GM23338 (cell line): ENCODE measurements around the gene DSCAML1. TPM values are rescaled to one million over a fixed set of nuclear protein-coding genes. Genes with fewer than 3 reads are reported as not detected.

ENCODE experiments used
- ATAC-seq: fragments of 200-7000 bp; cut with Tn5 transposase; 3 replicates; pipeline ENCODE4 v1.9.1; 2020
- DNase-seq: peaks from one replicate; pipeline ENCODE4 v3.0.0-alpha.2; 2015; ENCODE audit warnings: low spot score
- H2AFZ ChIP-seq: fragments of 200-600 bp; sonication (generic); 2 replicates; pipeline ENCODE4 v1.8.0; 2016; ENCODE audit warnings: antibody characterized with exemption, mild to moderate bottlenecking, moderate library complexity
- H3F3A ChIP-seq: fragments of 200-600 bp; sonication (generic); replicated peaks from 2 replicates; pipeline ENCODE4 v1.8.0; 2017; ENCODE audit warnings: antibody characterized with exemption, mixed run types, low read depth
- H3K27ac ChIP-seq: fragments of 200-600 bp; sonication (generic); 2 replicates; pipeline ENCODE4 v1.6.1; 2016; ENCODE audit warnings: low read depth
- H3K27me3 ChIP-seq: fragments of 200-600 bp; sonication (generic); 2 replicates; pipeline ENCODE4 v1.8.0; 2016; ENCODE audit warnings: mild to moderate bottlenecking, mixed run types, moderate library complexity; ENCODE audit not compliant: insufficient read depth
- H3K36me3 ChIP-seq: fragments of 200-600 bp; sonication (generic); 2 replicates; pipeline ENCODE4 v1.8.0; 2016; ENCODE audit warnings: mild to moderate bottlenecking; ENCODE audit not compliant: insufficient read depth
- H3K4me1 ChIP-seq: fragments of 200-600 bp; sonication (generic); 2 replicates; pipeline ENCODE4 v1.8.0; 2016; ENCODE audit warnings: mild to moderate bottlenecking, moderate library complexity; ENCODE audit not compliant: insufficient read depth
- H3K4me2 ChIP-seq: fragments of 200-600 bp; sonication (generic); 2 replicates; pipeline ENCODE4 v1.7.1; 2017; ENCODE audit warnings: mixed run types
- H3K4me3 ChIP-seq: fragments of 200-600 bp; sonication (generic); 2 replicates; pipeline ENCODE4 v1.6.1; 2016; ENCODE audit warnings: mixed run types
- H3K79me2 ChIP-seq: fragments of 200-600 bp; sonication (generic); replicated peaks from 2 replicates; pipeline ENCODE4 v1.8.0; 2017; ENCODE audit warnings: mild to moderate bottlenecking; ENCODE audit not compliant: insufficient read depth
- H3K9me2 ChIP-seq: fragments of 200-600 bp; sonication (generic); 2 replicates; pipeline ENCODE4 v1.8.0; 2017; ENCODE audit not compliant: insufficient read depth
- H4K20me1 ChIP-seq: fragments of 200-600 bp; sonication (generic); replicated peaks from 2 replicates; pipeline ENCODE4 v1.8.0; 2017; ENCODE audit warnings: mild to moderate bottlenecking; ENCODE audit not compliant: insufficient read depth
- H3K27ac Mint-ChIP-seq: 2 replicates; pipeline ENCODE4 v1.8.0; 2020; ENCODE audit warnings: inconsistent platforms, mild to moderate bottlenecking, moderate library complexity, mixed read lengths
- H3K27me3 Mint-ChIP-seq: 3 replicates; pipeline ENCODE4 v1.8.0; 2022; ENCODE audit warnings: low read depth, mild to moderate bottlenecking, moderate library complexity, mixed read lengths, inconsistent platforms; ENCODE audit not compliant: insufficient read depth, poor library complexity
- H3K36me3 Mint-ChIP-seq: 3 replicates; pipeline ENCODE4 v1.8.0; 2021; ENCODE audit warnings: low read depth, mild to moderate bottlenecking, inconsistent platforms, moderate library complexity, mixed read lengths
- H3K4me1 Mint-ChIP-seq: 3 replicates; pipeline ENCODE4 v1.8.0; 2020; ENCODE audit warnings: mild to moderate bottlenecking, inconsistent platforms, mixed read lengths
- H3K4me3 Mint-ChIP-seq: 3 replicates; pipeline ENCODE4 v1.8.0; 2021; ENCODE audit warnings: moderate library complexity, mild to moderate bottlenecking, inconsistent platforms, mixed read lengths
- H3K9me3 Mint-ChIP-seq: 3 replicates; pipeline ENCODE4 v1.8.0; 2020; ENCODE audit warnings: moderate library complexity, mild to moderate bottlenecking, inconsistent platforms, mixed read lengths
- EZH2 ChIP-seq: fragments of 200-600 bp; sonication (generic); IDR thresholded peaks from one replicate; pipeline ENCODE4 v1.8.0; 2017; ENCODE audit warnings: antibody characterized with exemption, mild to moderate bottlenecking, low read depth; ENCODE audit not compliant: unreplicated experiment
- EZH2phosphoT487 ChIP-seq: fragments of 200-600 bp; sonication (generic); IDR thresholded peaks from one replicate; pipeline ENCODE4 v1.8.1; 2018; ENCODE audit warnings: antibody characterized with exemption; ENCODE audit not compliant: unreplicated experiment
- JUNB ChIP-seq: IDR thresholded peaks from one replicate; pipeline ENCODE4 v1.6.1; 2016; ENCODE audit warnings: antibody characterized with exemption; ENCODE audit not compliant: unreplicated experiment
- NANOG ChIP-seq: IDR thresholded peaks from 2 replicates; pipeline ENCODE4 v1.6.1; 2016; ENCODE audit warnings: antibody characterized with exemption, borderline replicate concordance
- ZNF114 ChIP-seq: fragments of 250-450 bp; sonication (Bioruptor Pico); IDR thresholded peaks from 2 replicates; pipeline ENCODE4 v1.5.0; 2020; ENCODE audit warnings: mild to moderate bottlenecking, moderate library complexity
- polyA plus RNA-seq: library from polyadenylated mRNA; unstranded; fragments of >200 nt; fragmentation: Nextera tagmentation; extraction: Ambion mirVana; gene quantifications from 2 replicates; pipeline ENCODE4 v1.2.1, GENCODE V29; 2016
- total RNA-seq: library from RNA; depleted of rRNA; stranded (reverse); fragments of >200 nt; shearing (Covaris generic); gene quantifications from 2 replicates; pipeline ENCODE4 v1.2.3, GENCODE V29; 2014
- TF ChIP-seq, protein P1 (sequence below), 2 experiments: fragments of 200-600 bp in 1 of 2; sonication (generic) in 1 of 2; conservative IDR thresholded peaks; 2 replicates each; pipeline versions ENCODE4 v1.5.1 to v1.6.1; 2016 to 2017; ENCODE audit warnings: antibody characterized with exemption in 2 of 2, low read depth in 2 of 2, mild to moderate bottlenecking in 2 of 2, moderate library complexity in 1 of 2
- TF ChIP-seq, protein P2 (sequence below): IDR thresholded peaks from one replicate; pipeline ENCODE4 v1.6.1; 2018; ENCODE audit warnings: antibody characterized with exemption; ENCODE audit not compliant: unreplicated experiment
- TF ChIP-seq, protein P3 (sequence below): fragments of 250-450 bp; sonication (Bioruptor Pico); IDR thresholded peaks from 2 replicates; pipeline ENCODE4 v1.5.0; 2020; ENCODE audit warnings: mild to moderate bottlenecking, moderate library complexity

Gene DSCAML1
- total and polyA plus RNA-seq, 2 experiments from 2014 or later: 0.17 TPM; not detected in 1

DNA sequence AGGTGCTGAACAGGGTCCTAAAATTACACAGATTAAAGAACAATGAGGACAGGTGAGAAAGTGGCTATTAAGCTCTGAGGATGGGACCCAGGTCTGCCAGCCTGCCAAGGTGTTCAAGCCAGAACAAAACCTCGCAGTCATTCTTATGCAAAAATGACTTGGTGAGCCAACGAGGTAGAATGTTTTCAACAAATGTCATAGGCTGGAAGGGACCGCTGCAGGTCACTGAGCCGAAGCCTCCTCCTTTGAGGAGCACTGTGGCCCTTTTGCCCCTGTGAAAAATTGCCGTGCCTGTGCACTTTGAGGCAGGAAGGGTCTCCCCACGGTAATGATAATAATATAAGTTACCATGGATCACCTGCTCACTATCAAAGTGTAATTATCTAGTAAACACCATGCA lies 216.2 kb downstream of the DSCAML1 start:
- Histone ChIP-seq H3K79me2 (no peaks in the 10 kb centered on the region), H2AFZ (no peak overlapping the region), H3K36me3 (no peaks in the 10 kb centered on the region), H3K4me1 (peaks cover 24% of the 10 kb centered on the region), H3K4me3 (no peak overlapping the region), H3K27ac (no peak overlapping the region), H3F3A (no peaks in the 10 kb centered on the region), H4K20me1 (no peaks in the 10 kb centered on the region), H3K4me2 (no peak overlapping the region), H3K9me2 (no peaks in the 10 kb centered on the region), H3K27me3 (no peaks in the 10 kb centered on the region)
- no peak overlapping the region for H3K4me3 Mint-ChIP-seq
- ATAC-seq (peak; percentile 35; the same call in 2 of the 3 replicates), DNase-seq (no peak)
- TF ChIP-seq NANOG (no peak), JUNB (no peak), EZH2 (no peak), ZNF114 (CRISPR knock-in tag) (no peak), EZH2phosphoT487 (no peak)
- TF ChIP-seq, protein P1, sequence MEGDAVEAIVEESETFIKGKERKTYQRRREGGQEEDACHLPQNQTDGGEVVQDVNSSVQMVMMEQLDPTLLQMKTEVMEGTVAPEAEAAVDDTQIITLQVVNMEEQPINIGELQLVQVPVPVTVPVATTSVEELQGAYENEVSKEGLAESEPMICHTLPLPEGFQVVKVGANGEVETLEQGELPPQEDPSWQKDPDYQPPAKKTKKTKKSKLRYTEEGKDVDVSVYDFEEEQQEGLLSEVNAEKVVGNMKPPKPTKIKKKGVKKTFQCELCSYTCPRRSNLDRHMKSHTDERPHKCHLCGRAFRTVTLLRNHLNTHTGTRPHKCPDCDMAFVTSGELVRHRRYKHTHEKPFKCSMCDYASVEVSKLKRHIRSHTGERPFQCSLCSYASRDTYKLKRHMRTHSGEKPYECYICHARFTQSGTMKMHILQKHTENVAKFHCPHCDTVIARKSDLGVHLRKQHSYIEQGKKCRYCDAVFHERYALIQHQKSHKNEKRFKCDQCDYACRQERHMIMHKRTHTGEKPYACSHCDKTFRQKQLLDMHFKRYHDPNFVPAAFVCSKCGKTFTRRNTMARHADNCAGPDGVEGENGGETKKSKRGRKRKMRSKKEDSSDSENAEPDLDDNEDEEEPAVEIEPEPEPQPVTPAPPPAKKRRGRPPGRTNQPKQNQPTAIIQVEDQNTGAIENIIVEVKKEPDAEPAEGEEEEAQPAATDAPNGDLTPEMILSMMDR (conservative IDR thresholded peaks at IDR 0.05; ENCODE audit: low read depth in 2 of 2): no peak
- TF ChIP-seq, protein P2, sequence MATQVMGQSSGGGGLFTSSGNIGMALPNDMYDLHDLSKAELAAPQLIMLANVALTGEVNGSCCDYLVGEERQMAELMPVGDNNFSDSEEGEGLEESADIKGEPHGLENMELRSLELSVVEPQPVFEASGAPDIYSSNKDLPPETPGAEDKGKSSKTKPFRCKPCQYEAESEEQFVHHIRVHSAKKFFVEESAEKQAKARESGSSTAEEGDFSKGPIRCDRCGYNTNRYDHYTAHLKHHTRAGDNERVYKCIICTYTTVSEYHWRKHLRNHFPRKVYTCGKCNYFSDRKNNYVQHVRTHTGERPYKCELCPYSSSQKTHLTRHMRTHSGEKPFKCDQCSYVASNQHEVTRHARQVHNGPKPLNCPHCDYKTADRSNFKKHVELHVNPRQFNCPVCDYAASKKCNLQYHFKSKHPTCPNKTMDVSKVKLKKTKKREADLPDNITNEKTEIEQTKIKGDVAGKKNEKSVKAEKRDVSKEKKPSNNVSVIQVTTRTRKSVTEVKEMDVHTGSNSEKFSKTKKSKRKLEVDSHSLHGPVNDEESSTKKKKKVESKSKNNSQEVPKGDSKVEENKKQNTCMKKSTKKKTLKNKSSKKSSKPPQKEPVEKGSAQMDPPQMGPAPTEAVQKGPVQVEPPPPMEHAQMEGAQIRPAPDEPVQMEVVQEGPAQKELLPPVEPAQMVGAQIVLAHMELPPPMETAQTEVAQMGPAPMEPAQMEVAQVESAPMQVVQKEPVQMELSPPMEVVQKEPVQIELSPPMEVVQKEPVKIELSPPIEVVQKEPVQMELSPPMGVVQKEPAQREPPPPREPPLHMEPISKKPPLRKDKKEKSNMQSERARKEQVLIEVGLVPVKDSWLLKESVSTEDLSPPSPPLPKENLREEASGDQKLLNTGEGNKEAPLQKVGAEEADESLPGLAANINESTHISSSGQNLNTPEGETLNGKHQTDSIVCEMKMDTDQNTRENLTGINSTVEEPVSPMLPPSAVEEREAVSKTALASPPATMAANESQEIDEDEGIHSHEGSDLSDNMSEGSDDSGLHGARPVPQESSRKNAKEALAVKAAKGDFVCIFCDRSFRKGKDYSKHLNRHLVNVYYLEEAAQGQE: no peak
- TF ChIP-seq, protein P3, sequence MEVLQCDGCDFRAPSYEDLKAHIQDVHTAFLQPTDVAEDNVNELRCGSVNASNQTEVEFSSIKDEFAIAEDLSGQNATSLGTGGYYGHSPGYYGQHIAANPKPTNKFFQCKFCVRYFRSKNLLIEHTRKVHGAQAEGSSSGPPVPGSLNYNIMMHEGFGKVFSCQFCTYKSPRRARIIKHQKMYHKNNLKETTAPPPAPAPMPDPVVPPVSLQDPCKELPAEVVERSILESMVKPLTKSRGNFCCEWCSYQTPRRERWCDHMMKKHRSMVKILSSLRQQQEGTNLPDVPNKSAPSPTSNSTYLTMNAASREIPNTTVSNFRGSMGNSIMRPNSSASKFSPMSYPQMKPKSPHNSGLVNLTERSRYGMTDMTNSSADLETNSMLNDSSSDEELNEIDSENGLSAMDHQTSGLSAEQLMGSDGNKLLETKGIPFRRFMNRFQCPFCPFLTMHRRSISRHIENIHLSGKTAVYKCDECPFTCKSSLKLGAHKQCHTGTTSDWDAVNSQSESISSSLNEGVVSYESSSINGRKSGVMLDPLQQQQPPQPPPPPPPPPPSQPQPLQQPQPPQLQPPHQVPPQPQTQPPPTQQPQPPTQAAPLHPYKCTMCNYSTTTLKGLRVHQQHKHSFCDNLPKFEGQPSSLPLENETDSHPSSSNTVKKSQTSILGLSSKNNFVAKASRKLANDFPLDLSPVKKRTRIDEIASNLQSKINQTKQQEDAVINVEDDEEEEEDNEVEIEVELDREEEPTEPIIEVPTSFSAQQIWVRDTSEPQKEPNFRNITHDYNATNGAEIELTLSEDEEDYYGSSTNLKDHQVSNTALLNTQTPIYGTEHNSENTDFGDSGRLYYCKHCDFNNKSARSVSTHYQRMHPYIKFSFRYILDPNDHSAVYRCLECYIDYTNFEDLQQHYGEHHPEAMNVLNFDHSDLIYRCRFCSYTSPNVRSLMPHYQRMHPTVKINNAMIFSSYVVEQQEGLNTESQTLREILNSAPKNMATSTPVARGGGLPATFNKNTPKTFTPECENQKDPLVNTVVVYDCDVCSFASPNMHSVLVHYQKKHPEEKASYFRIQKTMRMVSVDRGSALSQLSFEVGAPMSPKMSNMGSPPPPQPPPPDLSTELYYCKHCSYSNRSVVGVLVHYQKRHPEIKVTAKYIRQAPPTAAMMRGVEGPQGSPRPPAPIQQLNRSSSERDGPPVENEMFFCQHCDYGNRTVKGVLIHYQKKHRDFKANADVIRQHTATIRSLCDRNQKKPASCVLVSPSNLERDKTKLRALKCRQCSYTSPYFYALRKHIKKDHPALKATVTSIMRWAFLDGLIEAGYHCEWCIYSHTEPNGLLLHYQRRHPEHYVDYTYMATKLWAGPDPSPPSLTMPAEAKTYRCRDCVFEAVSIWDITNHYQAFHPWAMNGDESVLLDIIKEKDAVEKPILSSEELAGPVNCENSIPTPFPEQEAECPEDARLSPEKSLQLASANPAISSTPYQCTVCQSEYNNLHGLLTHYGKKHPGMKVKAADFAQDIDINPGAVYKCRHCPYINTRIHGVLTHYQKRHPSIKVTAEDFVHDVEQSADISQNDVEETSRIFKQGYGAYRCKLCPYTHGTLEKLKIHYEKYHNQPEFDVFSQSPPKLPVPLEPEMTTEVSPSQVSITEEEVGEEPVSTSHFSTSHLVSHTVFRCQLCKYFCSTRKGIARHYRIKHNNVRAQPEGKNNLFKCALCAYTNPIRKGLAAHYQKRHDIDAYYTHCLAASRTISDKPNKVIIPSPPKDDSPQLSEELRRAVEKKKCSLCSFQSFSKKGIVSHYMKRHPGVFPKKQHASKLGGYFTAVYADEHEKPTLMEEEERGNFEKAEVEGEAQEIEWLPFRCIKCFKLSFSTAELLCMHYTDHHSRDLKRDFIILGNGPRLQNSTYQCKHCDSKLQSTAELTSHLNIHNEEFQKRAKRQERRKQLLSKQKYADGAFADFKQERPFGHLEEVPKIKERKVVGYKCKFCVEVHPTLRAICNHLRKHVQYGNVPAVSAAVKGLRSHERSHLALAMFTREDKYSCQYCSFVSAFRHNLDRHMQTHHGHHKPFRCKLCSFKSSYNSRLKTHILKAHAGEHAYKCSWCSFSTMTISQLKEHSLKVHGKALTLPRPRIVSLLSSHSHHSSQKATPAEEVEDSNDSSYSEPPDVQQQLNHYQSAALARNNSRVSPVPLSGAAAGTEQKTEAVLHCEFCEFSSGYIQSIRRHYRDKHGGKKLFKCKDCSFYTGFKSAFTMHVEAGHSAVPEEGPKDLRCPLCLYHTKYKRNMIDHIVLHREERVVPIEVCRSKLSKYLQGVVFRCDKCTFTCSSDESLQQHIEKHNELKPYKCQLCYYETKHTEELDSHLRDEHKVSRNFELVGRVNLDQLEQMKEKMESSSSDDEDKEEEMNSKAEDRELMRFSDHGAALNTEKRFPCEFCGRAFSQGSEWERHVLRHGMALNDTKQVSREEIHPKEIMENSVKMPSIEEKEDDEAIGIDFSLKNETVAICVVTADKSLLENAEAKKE: no peak
- H3K4me1 Mint-ChIP-seq: peaks cover 37% of the 10 kb centered on the region
- H3K27ac Mint-ChIP-seq: no peak overlapping the region
- H3K36me3 Mint-ChIP-seq: no peaks in the 10 kb centered on the region
- peaks cover 15% of the 10 kb centered on the region for H3K27me3 Mint-ChIP-seq
- no peaks in the 10 kb centered on the region for H3K9me3 Mint-ChIP-seq
